Measurements from ENCODE around the gene RRAS2. TPM values are rescaled to one million over a fixed set of nuclear protein-coding genes. Genes with fewer than 3 reads are reported as not detected.
"Not testable (repeated sequence)": the region's sequence is repeated elsewhere in the genome, so short reads cannot be mapped to it uniquely, and the experiment has no call there.

RRAS2 gene
- total RNA-seq, 4 donors from 2014 or later, result 24.1 to 28.5 (median 25.5) TPM

DNA sequence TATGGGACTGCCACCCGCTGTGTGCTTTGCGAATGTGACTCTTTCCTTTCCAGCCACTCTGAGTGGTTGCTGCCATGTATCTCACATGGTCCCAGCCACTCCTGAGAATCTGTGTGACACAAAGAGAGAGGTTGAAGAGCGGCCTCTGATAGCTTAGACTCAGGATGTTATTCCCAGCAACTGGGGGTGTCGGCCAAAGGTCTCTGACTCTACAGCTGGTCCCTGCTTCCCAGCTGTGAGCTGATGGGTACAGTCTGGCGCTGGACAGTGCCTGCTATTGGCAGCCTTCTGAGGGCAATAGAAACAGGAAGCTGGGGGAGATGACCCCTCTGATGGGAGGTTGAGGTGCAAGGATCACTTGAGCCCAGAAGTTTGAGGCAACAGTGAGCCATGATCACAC is 105.1 kb downstream of the RRAS2 start:
- no peak for DNase-seq (ENCODE audit: low spot score in 2 of 2)
- no peaks in the 10 kb centered on the region for H3K9me3 ChIP-seq
- H3K4me3 ChIP-seq, result no peak overlapping the region
- H3K4me1 ChIP-seq, result peaks cover 4% of the 10 kb centered on the region
- no peaks in the 10 kb centered on the region for H3K36me3 ChIP-seq
- H3K27me3 ChIP-seq, result no peaks in the 10 kb centered on the region
- WGBS, result 72% methylated on average over 5 of the region's 5 CpGs
- no peak overlapping the region for H3K27ac ChIP-seq
- TF ChIP-seq EP300 (IDR thresholded peaks at IDR 0.05) (no peak), POLR2AphosphoS5 (IDR thresholded peaks at IDR 0.05) (no peak), POLR2A (IDR thresholded peaks at IDR 0.05) (no peak)
- TF ChIP-seq, protein P1, sequence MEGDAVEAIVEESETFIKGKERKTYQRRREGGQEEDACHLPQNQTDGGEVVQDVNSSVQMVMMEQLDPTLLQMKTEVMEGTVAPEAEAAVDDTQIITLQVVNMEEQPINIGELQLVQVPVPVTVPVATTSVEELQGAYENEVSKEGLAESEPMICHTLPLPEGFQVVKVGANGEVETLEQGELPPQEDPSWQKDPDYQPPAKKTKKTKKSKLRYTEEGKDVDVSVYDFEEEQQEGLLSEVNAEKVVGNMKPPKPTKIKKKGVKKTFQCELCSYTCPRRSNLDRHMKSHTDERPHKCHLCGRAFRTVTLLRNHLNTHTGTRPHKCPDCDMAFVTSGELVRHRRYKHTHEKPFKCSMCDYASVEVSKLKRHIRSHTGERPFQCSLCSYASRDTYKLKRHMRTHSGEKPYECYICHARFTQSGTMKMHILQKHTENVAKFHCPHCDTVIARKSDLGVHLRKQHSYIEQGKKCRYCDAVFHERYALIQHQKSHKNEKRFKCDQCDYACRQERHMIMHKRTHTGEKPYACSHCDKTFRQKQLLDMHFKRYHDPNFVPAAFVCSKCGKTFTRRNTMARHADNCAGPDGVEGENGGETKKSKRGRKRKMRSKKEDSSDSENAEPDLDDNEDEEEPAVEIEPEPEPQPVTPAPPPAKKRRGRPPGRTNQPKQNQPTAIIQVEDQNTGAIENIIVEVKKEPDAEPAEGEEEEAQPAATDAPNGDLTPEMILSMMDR (IDR thresholded peaks at IDR 0.05), result no peak

DNA sequence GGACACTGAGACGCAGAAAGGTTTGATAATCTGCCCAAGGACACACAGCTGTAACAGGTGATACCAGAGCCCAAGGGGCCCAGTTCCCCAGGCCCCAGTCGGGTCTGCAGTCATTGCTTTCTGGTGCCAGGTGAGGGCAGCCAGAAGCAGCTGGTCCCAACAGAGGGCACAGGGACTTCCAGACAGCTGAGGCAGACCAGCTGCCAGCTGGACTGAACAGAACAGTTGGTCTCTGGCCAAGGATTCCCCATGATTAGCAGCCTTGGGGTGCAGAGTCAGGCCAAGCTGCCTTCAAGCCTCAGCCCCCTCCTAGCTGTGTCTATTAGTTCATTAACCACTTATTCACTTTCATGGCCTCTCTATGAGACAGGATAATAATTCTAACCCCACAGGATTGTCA is 105.6 kb downstream of the RRAS2 start:
- TF ChIP-seq EP300 (IDR thresholded peaks at IDR 0.05) (no peak), POLR2A (IDR thresholded peaks at IDR 0.05) (no peak), POLR2AphosphoS5 (IDR thresholded peaks at IDR 0.05) (no peak)
- TF ChIP-seq, protein P1 (IDR thresholded peaks at IDR 0.05), result no peak
- Histone ChIP-seq H3K4me3 (no peak overlapping the region), H3K4me1 (peaks cover 7% of the 10 kb centered on the region), H3K27ac (no peak overlapping the region), H3K36me3 (no peaks in the 10 kb centered on the region), H3K9me3 (no peaks in the 10 kb centered on the region), H3K27me3 (no peaks in the 10 kb centered on the region)
- DNase-seq (ENCODE audit: low spot score in 2 of 2), result no peak
- WGBS, result 86% methylated on average over 1 of the region's 2 CpGs

DNA sequence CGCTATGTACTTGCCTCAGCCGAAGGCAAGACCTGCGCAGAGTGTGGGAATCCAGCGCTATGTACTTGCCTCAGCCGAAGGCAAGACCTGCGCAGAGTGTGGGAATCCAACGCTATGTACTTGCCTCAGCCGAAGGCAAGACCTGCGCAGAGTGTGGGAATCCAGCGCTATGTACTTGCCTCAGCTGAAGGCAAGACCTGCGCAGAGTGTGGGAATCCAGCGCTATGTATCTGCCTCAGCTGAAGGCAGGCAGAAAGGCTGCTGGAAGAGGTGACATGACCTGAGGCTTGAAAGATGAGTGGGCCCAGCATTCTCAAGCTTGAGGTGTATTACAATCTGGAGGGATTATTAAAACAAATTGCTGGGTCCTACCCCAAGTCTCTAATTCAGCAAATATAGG is 106.5 kb downstream of the RRAS2 start:
- H3K27ac ChIP-seq, result not testable (repeated sequence)
- 89% methylated on average over 8 of the region's 12 CpGs for WGBS

DNA sequence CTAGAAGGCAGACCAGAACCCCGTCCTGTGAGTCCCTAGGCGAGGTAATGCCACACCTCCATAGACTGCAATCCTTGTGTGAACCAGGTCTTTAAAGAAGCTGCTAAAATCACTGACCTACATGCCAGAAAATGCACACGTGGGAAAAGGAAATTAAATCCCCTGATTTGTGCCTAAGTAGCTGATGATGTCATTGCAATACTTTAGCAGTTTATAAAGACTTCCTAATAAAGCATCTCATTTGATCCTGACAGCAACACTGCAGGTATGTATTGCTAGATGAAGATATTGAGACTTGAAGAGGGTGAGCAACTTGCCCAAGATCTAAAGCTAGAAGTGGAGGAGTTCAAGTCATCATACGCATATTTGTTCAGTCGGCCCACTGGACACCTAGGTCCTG is 107.2 kb downstream of the RRAS2 start:
- H3K36me3 ChIP-seq, result no peaks in the 10 kb centered on the region
- H3K9me3 ChIP-seq, result no peaks in the 10 kb centered on the region
- no peaks in the 10 kb centered on the region for H3K27me3 ChIP-seq
- TF ChIP-seq, protein P1 (IDR thresholded peaks at IDR 0.05), result no peak
- TF ChIP-seq EP300 (IDR thresholded peaks at IDR 0.05) (no peak), POLR2AphosphoS5 (IDR thresholded peaks at IDR 0.05) (no peak), POLR2A (IDR thresholded peaks at IDR 0.05) (no peak)
- no peak overlapping the region for H3K4me3 ChIP-seq
- peaks cover 8% of the 10 kb centered on the region for H3K4me1 ChIP-seq
- DNase-seq (ENCODE audit: low spot score in 2 of 2), result no peak
- 74% methylated on average over 5 of the region's 5 CpGs for WGBS
- no peak overlapping the region for H3K27ac ChIP-seq

More for the DNA sequence above, 106.5 kb downstream of the RRAS2 start:
- H3K4me3 ChIP-seq; H3K9me3 ChIP-seq; H3K36me3 ChIP-seq; H3K27me3 ChIP-seq; DNase-seq (ENCODE audit: low spot score in 2 of 2); H3K4me1 ChIP-seq: not testable (repeated sequence)

DNA sequence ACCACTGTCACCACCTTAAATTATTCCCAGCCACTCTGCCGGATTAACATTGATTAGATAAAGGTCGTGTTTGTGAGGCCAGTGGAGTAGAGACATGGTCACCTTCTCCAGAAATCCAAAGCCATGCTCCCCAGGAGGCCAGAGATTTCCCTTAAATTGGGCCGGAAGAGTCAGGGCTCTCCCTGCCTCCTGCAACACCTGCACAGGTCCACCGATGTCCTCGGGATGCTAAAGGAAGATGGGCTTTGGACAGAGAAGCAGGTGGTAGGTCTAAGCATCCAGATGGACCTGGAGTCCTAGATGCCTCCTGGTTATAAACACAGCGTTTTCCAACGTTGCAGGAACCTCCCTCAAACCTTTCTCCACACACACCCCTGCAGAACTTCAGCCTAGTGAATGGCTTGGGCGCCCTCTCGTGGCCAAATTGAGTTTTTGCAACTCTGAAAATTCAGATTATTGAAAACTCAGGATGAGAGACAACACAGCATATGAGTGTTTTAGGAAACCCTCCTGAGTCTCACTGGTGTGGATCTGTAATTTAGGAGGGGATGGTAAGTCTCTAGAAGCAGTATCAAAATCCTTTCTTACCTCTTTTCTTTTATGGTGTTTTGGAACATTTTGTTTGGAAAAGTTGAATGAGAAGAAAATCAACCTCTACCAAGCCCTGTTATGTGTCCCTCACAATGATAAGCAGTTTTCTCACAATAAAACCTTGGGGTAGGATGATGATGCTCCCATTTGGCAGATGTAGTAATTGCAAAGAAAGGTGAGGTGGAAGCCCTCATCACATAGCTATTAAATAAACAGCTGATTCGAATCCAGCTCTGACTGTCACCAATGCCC is 109.6 kb downstream of the RRAS2 start:
- no peaks in the 10 kb centered on the region for H3K36me3 ChIP-seq
- no peaks in the 10 kb centered on the region for H3K27me3 ChIP-seq
- peak in 1 of 2 donors; percentile 77 for DNase-seq (ENCODE audit: low spot score in 2 of 2)
- no peak overlapping the region for H3K27ac ChIP-seq
- H3K9me3 ChIP-seq, result no peaks in the 10 kb centered on the region
- TF ChIP-seq, protein P1 (IDR thresholded peaks at IDR 0.05), result peak; percentile 74 to 78
- TF ChIP-seq POLR2AphosphoS5 (IDR thresholded peaks at IDR 0.05), result no peak
- 26% methylated on average over 10 of the region's 10 CpGs for WGBS
- no peak overlapping the region for H3K4me3 ChIP-seq
- H3K4me1 ChIP-seq, result peaks cover 8% of the 10 kb centered on the region
